Measurements from ENCODE around the gene ATAD1. TPM values are rescaled to one million over a fixed set of nuclear protein-coding genes. Genes with fewer than 3 reads are reported as not detected.

Gene ATAD1
- total RNA-seq, 4 donors from 2014 or later, result 29.9 to 40.6 (median 31.5) TPM

DNA sequence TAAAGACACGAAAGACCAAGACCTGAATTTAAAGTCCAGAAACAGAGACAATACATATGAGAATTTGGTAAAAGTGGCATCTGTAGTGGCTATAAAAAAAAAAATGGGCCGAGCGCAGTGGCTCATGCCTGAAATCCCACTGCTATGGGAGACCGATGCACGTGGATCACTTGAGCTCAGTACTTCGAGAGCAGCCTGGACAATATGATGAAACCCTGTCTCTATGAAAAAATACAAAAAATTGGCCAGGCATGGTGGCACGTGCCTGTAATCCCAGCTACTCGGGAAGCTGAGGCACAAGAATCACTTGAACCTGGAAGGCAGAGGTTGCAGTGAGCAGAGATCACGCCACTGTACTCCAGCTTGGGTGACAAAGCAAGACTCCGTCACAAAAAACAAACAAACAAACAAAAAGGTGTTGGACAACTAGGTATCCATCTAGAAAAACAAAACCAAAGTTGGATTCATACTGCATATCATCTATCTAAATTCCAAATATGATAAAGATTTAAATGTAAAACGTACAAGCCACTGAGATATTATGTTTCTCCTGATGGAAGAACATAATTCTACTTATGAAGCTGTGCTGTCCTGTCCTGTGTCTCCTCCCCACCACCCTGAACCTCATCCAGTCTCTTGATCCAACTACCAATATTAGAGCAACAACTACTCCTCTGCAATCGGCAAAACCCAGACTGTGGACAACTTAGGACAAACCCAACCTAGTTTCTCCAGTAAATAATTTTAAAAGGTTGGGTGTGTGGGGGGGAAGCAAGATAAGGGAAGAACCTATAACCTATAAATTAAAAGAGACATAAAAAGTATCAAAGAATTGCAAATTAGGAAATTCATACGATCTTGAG lies 53.7 kb downstream of the ATAD1 start:
- H3K36me3 ChIP-seq, result peaks cover 38% of the 10 kb centered on the region
- WGBS, result 89% methylated on average over 13 of the region's 13 CpGs
- H3K4me1 ChIP-seq, result no peaks in the 10 kb centered on the region
- H3K4me3 ChIP-seq, result no peak overlapping the region
- no peaks in the 10 kb centered on the region for H3K9me3 ChIP-seq
- no peaks in the 10 kb centered on the region for H3K27me3 ChIP-seq
- TF ChIP-seq POLR2AphosphoS5 (IDR thresholded peaks at IDR 0.05) (no peak), POLR2A (IDR thresholded peaks at IDR 0.05) (no peak), EP300 (IDR thresholded peaks at IDR 0.05) (no peak)
- TF ChIP-seq, protein P1, sequence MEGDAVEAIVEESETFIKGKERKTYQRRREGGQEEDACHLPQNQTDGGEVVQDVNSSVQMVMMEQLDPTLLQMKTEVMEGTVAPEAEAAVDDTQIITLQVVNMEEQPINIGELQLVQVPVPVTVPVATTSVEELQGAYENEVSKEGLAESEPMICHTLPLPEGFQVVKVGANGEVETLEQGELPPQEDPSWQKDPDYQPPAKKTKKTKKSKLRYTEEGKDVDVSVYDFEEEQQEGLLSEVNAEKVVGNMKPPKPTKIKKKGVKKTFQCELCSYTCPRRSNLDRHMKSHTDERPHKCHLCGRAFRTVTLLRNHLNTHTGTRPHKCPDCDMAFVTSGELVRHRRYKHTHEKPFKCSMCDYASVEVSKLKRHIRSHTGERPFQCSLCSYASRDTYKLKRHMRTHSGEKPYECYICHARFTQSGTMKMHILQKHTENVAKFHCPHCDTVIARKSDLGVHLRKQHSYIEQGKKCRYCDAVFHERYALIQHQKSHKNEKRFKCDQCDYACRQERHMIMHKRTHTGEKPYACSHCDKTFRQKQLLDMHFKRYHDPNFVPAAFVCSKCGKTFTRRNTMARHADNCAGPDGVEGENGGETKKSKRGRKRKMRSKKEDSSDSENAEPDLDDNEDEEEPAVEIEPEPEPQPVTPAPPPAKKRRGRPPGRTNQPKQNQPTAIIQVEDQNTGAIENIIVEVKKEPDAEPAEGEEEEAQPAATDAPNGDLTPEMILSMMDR (IDR thresholded peaks at IDR 0.05), result no peak
- H3K27ac ChIP-seq, result no peak overlapping the region
- DNase-seq (ENCODE audit: low spot score in 2 of 2), result no peak

DNA sequence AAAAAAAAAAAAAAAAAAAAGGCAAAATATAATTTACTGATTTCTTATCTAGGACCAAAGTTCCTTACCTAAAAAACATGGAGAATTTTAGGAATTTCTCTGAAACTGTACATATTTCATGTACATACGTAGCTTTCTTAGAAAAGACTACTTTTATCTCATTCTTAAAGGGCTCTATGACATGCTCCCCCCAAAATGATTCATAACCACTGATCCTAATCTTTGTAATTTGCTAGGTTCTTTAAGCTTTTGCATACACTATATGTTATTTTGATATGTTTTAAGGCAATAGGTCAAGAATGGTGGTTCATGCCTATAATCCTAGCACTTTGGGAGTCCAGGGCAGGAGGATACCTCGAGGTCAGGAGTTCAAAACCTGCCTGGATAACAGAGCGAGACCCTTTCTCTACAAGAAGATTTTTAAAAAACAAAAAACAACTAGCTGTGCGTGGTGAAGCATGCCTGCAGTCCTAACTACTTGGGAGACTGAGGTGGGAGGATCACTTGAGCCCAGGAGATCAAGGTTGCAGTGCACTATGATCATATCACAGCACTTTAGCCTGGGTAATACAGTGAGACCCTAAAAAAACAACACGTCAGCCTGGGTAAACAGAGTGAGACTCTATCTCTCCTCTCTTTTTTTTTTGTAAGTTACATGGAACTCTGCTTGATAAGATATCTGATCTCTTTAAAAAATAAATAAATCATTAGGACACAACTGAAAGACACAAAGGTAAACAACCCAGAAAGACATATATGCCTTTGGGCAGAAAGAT lies 54.8 kb downstream of the ATAD1 start:
- Histone ChIP-seq H3K27me3 (no peaks in the 10 kb centered on the region), H3K36me3 (peaks cover 43% of the 10 kb centered on the region), H3K27ac (no peak overlapping the region), H3K4me1 (no peaks in the 10 kb centered on the region), H3K9me3 (no peaks in the 10 kb centered on the region), H3K4me3 (no peak overlapping the region)
- TF ChIP-seq POLR2A (IDR thresholded peaks at IDR 0.05), result no peak
- no peak for TF ChIP-seq EP300 (IDR thresholded peaks at IDR 0.05)
- no peak for TF ChIP-seq POLR2AphosphoS5 (IDR thresholded peaks at IDR 0.05)
- TF ChIP-seq, protein P1 (IDR thresholded peaks at IDR 0.05), result no peak
- 89% methylated on average over 5 of the region's 5 CpGs for WGBS
- no peak for DNase-seq (ENCODE audit: low spot score in 2 of 2)

DNA sequence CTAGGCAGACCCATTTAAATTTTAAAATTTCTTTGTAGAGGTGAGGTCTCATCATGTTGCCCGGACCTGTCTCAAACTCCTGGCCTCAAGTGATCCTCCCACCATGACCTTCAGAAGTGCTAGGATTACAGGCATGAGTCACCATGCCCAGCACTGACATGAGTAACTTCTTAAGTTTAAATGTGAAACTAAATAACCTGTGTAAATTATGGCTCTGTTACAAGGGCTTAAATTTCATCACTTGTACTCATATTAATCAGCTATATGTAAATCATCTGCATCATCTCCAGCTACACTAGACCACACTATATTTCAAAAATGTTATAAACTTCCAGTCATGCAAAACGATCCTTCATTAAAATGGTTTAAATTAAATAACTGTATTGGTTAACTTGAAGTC lies 56.1 kb downstream of the ATAD1 start:
- H3K27me3 ChIP-seq, result no peaks in the 10 kb centered on the region
- DNase-seq (ENCODE audit: low spot score in 2 of 2), result no peak
- TF ChIP-seq, protein P1 (IDR thresholded peaks at IDR 0.05), result no peak
- TF ChIP-seq POLR2A (IDR thresholded peaks at IDR 0.05) (no peak), EP300 (IDR thresholded peaks at IDR 0.05) (no peak), POLR2AphosphoS5 (IDR thresholded peaks at IDR 0.05) (no peak)
- 68% methylated on average over 2 of the region's 2 CpGs for WGBS
- H3K4me3 ChIP-seq, result no peak overlapping the region
- peaks cover 29% of the 10 kb centered on the region for H3K36me3 ChIP-seq
- H3K9me3 ChIP-seq, result no peaks in the 10 kb centered on the region
- no peak overlapping the region for H3K27ac ChIP-seq
- H3K4me1 ChIP-seq, result no peaks in the 10 kb centered on the region

DNA sequence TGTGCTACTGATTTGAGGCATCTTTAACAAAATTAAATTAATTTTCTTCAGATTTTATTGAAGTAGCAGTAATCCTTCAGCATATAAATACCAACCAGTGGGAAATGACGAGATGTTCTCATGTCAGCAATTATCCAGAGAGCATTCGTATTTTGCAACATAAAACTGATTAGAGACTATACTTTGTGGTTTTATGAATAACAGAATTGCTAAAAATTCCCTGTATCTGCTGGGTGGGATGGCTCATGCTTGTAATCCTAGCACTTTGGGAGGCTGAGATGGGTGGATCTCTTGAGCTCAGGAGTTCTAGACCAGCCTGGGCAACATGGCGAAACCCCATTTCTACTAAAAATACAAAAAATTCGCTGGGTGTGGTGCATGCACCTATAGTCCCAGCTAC lies 56.9 kb downstream of the ATAD1 start:
- DNase-seq (ENCODE audit: low spot score in 2 of 2), result no peak
- 91% methylated on average over 4 of the region's 4 CpGs for WGBS
- H3K4me1 ChIP-seq, result no peaks in the 10 kb centered on the region
- TF ChIP-seq EP300 (IDR thresholded peaks at IDR 0.05), result no peak
- TF ChIP-seq POLR2AphosphoS5 (IDR thresholded peaks at IDR 0.05), result no peak
- no peak for TF ChIP-seq POLR2A (IDR thresholded peaks at IDR 0.05)
- TF ChIP-seq, protein P1 (IDR thresholded peaks at IDR 0.05), result no peak
- H3K27ac ChIP-seq, result no peak overlapping the region
- H3K36me3 ChIP-seq, result peaks cover 26% of the 10 kb centered on the region
- H3K4me3 ChIP-seq, result no peak overlapping the region
- H3K9me3 ChIP-seq, result no peaks in the 10 kb centered on the region
- H3K27me3 ChIP-seq, result no peaks in the 10 kb centered on the region
